Measurements from ENCODE around the gene NRIP2.

GRCh38 chr12:2834581-2835491, at the start of gene NRIP2:
- no peak for TF ChIP-seq CTCF (IDR thresholded peaks at IDR 0.05; ENCODE audit: low read depth, low read length)
- TF ChIP-seq EZH2phosphoT487 (IDR thresholded peaks at IDR 0.05; ENCODE audit: low read depth), result no peak

Measured in OCI-LY3 (cell line).